Measurements from ENCODE around the gene INPPL1.

The INPPL1 gene
- long read RNA-seq, partial matches to known transcripts, result 29 of 33 reads
- long read RNA-seq, other reads (novel, unspliced or antisense), result 4 of 33 reads

DNA sequence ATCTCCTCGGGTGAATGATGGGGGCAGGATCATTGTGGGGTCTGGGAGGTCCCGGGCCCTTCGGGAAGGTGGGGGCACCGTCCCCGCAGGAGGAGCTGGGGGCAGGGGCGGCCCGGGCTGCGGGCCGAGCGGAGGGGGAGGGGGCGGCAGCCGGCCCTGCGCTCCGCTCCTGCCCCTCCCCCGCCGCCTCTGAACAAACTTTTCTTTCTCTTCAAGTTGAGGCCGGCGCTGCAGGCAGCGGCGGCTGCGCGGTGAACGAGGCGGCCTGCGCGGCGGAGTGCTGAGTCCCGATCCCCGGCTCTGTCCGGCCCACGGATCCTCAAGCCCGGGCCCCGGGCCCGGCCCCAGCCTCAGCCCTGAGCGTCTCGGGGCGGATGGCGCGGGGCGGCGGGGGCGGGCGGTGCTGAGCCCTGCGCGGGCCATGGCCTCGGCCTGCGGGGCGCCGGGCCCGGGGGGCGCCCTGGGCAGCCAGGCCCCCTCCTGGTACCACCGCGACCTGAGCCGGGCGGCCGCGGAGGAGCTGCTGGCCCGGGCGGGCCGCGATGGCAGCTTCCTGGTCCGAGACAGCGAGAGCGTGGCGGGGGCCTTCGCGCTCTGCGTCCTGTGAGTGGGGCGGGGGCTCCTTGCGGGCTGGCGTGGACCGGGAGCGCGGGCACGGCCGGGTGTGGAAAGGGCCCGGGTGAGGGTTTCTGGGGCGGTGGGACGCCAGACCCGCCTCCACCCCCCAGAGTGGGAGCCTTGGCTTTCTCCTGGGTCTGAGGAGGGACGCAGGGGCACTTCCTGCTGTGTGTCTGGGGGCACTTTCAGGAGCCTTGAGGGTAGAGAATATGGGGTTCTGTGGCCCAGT lies at the start of gene INPPL1:
Gene INPPL1 (plus strand): TSS at position 204 of the 847 bp plus-strand sequence. CDS start 218 bp downstream, at position 422.
- peak within 1 kb of the TSS; percentile 91 for H3K27ac ChIP-seq (replicated peaks)

GRCh38 chr11:72177656-72178055 lies 46.9 kb upstream of the INPPL1 start:
- Histone ChIP-seq H3K4me3 (replicated peaks; ENCODE audit: insufficient read depth, low read length) (no peak overlapping the region), H3K27ac (replicated peaks) (no peak overlapping the region), H3K27me3 (ENCODE audit: insufficient read depth, poor library complexity, severe bottlenecking) (no peaks in the 10 kb centered on the region)
- no peak for TF ChIP-seq GABPA (IDR thresholded peaks at IDR 0.05; ENCODE audit: low read depth)
- no peak for TF ChIP-seq SPI1 (IDR thresholded peaks at IDR 0.05; ENCODE audit: borderline replicate concordance, low read depth)
- TF ChIP-seq CTCF (IDR thresholded peaks at IDR 0.05; ENCODE audit: insufficient read depth, low read length), result no peak
- no peak for TF ChIP-seq POLR2AphosphoS5 (IDR thresholded peaks at IDR 0.05; ENCODE audit: low read depth)
- TF ChIP-seq, protein P1, sequence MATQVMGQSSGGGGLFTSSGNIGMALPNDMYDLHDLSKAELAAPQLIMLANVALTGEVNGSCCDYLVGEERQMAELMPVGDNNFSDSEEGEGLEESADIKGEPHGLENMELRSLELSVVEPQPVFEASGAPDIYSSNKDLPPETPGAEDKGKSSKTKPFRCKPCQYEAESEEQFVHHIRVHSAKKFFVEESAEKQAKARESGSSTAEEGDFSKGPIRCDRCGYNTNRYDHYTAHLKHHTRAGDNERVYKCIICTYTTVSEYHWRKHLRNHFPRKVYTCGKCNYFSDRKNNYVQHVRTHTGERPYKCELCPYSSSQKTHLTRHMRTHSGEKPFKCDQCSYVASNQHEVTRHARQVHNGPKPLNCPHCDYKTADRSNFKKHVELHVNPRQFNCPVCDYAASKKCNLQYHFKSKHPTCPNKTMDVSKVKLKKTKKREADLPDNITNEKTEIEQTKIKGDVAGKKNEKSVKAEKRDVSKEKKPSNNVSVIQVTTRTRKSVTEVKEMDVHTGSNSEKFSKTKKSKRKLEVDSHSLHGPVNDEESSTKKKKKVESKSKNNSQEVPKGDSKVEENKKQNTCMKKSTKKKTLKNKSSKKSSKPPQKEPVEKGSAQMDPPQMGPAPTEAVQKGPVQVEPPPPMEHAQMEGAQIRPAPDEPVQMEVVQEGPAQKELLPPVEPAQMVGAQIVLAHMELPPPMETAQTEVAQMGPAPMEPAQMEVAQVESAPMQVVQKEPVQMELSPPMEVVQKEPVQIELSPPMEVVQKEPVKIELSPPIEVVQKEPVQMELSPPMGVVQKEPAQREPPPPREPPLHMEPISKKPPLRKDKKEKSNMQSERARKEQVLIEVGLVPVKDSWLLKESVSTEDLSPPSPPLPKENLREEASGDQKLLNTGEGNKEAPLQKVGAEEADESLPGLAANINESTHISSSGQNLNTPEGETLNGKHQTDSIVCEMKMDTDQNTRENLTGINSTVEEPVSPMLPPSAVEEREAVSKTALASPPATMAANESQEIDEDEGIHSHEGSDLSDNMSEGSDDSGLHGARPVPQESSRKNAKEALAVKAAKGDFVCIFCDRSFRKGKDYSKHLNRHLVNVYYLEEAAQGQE (IDR thresholded peaks at IDR 0.05; ENCODE audit: insufficient replicate concordance, low read depth), result no peak
- DNase-seq (ENCODE audit: low read depth in 1 of 2, low spot score in 1 of 2), result no peak

More for the DNA sequence above, at the start of gene INPPL1:
- Histone ChIP-seq H3K27me3 (ENCODE audit: insufficient read depth, poor library complexity, severe bottlenecking) (no peaks in the 10 kb centered on the region), H3K4me3 (replicated peaks; ENCODE audit: insufficient read depth, low read length) (peak within 1 kb of the TSS; percentile 75)
- no peak for TF ChIP-seq SPI1 (IDR thresholded peaks at IDR 0.05; ENCODE audit: borderline replicate concordance, low read depth)
- TF ChIP-seq POLR2AphosphoS5 (IDR thresholded peaks at IDR 0.05; ENCODE audit: low read depth), result no peak
- TF ChIP-seq, protein P1 (IDR thresholded peaks at IDR 0.05; ENCODE audit: insufficient replicate concordance, low read depth), result no peak
- TF ChIP-seq CTCF (IDR thresholded peaks at IDR 0.05; ENCODE audit: insufficient read depth, low read length), result no peak
- TF ChIP-seq GABPA (IDR thresholded peaks at IDR 0.05; ENCODE audit: low read depth), result no peak
- DNase-seq (ENCODE audit: low read depth in 1 of 2, low spot score in 1 of 2), result peak in 1 of 2 experiments; percentile 39

GRCh38 chr11:72179049-72179803 lies 45.3 kb upstream of the INPPL1 start:
- no peak overlapping the region for H3K4me3 ChIP-seq (replicated peaks; ENCODE audit: insufficient read depth, low read length)
- DNase-seq (ENCODE audit: low read depth in 1 of 2, low spot score in 1 of 2), result no peak
- H3K27ac ChIP-seq (replicated peaks), result no peak overlapping the region
- TF ChIP-seq CTCF (IDR thresholded peaks at IDR 0.05; ENCODE audit: insufficient read depth, low read length), result no peak
- TF ChIP-seq, protein P1 (IDR thresholded peaks at IDR 0.05; ENCODE audit: insufficient replicate concordance, low read depth), result no peak
- no peaks in the 10 kb centered on the region for H3K27me3 ChIP-seq (ENCODE audit: insufficient read depth, poor library complexity, severe bottlenecking)
